Effector CD4-positive, alpha-beta T cell (primary cell): ENCODE measurements around the gene GABRR2.
"Not testable (repeated sequence)": the region's sequence is repeated elsewhere in the genome, so short reads cannot be mapped to it uniquely, and the experiment has no call there.

Experiments
- DNase-seq: peaks from one replicate; pipeline ENCODE4 v3.0.0-alpha.2; 2020

GABRR2 gene

DNA sequence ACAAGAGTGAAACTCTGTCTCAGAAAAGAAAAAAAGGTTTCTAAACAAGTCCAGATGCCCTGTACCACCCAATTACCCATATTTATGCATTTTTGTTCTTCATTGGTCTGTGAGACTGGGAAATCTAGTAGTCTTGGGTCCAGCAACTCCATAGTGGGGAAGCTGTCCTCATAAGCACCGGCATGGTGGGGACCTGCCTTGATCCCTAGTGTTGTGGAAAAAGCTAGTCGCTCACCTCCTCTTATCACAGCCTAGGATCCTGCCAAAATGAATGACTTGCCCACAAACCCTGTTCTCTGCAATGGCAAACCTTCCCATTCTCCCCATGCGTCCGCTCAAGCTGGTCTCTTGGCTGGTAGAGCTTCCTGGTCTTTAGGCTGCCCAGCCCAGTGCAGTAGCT, 59.7 kb downstream of the GABRR2 start:
- DNase-seq = no peak

DNA sequence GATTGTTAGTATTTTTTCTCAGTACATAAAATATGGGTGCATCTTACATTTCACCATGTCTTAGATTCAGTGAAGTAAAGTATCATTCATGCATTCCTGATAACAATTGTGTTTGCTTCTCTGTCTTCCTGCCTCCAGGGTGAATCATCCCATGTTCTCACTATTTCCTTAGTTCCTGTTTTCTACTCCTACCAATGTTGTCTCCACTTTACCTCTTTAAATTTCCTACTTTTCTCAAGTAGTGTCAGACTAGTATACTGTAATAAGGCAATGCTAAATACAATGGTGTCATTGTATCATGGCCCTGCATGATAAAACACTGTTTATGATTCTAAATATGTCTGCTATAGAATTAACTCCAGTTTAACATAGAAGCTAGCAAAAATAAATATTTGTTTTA, 60.5 kb downstream of the GABRR2 start:
- no peak for DNase-seq

DNA sequence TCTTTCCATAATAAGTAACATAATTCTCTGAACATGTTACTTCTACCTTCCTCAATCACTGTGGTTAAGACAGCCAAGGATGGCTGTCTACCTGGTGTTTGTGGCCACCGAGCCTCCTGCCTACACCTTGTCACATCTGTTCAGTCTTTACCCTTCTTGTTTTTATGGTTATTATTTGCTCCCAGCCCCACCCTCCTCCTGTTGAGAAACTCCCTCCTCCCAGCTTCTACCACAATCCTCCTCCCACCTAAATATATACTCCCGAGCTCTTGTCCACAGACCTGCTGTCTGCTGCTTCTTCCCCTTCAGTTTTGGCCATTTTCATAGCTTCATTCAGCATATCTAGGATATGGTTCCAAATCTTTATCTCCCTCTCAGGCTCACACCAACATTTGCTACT, 62.2 kb downstream of the GABRR2 start:
- no peak for DNase-seq

DNA sequence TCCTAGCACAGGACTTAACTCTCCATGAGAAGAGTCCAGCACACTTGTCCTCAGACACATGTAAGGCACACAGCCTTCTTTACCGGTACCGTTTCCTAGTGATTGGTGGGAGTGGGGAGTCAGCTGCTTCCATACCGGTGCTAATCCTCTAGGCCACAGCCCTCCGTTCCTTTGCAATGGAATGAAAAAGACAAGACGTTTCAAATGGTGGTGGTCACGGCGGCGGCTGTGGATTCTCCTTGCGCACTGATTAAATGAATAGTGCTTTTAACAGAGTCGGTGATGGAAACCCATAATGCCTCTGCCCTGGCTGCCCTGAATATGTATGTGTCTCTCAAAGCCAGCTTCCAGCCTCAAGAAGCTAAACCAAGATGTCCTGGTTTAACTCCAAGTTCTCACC, 63.1 kb downstream of the GABRR2 start:
- no peak for DNase-seq

DNA sequence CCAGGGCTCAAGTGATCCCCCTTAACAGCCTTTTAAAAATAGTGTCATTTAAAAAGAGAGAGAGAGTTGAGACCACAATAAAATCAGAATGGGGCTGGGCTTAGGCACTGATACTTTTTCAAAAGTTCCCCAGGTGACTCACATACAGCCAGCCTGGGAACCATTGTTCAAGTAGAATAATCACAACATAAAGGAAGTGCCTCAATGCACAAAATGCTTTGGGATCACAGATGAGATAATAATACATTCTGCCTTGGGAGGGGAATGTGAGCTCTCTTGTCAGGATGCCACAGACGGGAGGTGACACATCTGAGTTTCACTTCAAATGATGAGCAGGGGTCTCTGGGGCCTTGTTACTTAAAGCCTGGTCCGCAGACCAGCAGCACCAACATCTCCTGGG, 63.9 kb downstream of the GABRR2 start:
- DNase-seq = no peak

DNA sequence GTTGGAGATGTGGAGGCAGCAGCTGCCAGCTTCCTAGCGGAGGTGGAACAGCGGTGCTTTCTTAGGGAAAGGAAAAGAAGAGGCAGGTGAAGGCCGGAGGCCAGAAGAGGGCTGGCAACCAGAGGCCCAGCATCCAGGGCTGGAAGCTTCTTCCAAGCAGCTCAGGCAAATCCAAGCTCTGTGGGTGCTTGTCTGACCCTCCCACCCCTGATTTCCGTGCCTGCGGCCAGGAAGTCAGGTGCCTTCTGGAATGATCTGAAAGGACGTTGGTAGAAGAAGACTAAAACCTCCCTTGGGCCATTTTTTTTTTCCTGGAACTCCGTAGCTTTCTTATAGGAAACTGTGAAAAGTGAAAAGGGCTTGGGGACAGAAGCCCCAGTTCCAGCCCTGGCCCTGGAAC, 64.9 kb downstream of the GABRR2 start:
- DNase-seq = no peak

DNA sequence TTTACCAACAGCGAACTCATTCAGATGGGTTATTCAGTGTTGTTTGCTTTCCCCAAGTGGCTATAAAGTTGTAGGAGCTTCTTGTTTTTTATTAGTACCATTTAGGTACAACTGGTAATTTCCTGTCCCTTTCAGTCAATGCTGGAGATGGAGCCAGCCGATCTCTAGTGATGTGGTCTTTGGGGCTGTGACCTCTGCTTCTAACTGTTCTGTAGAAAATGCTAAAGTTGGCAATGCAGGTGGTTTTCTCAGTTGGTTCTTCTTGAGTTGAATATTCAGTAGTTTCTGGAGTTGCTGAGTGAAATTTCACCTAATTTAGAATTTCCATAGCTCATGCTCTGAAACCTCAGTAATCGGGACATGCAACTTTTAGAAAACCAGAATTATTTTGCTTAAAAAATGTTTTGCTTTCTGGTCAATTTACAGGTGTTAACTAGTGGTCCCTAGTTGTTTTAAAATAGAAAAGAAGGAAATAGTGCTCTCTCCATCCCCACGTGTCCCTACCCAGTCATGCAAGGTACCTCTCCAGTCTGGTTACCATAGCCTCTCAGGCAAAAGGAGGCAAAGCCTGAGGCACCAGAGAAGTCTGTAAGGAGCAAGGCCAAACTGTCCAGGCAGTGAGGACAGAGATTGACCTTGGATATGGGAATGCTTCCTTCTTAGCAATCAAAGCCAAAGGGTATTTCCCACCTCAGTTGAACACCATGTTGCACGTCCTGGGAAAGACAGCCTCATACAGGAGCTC, 70.7 kb downstream of the GABRR2 start:
- DNase-seq = no peak

DNA sequence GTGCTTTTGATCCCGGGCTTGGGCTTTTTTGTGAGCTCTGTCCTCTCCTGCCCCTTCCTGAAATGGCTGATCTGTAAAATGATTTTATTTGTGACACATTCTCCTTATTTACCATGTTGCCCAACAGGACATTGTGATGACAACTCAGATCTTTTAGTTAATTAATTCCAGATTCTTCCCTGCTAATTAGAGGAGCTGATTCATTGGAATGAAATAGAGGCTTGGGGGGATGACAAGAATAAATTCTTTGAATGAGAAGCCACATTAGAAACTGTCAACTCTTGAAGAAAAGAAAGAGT, 71.8 kb downstream of the GABRR2 start:
- DNase-seq = no peak

DNA sequence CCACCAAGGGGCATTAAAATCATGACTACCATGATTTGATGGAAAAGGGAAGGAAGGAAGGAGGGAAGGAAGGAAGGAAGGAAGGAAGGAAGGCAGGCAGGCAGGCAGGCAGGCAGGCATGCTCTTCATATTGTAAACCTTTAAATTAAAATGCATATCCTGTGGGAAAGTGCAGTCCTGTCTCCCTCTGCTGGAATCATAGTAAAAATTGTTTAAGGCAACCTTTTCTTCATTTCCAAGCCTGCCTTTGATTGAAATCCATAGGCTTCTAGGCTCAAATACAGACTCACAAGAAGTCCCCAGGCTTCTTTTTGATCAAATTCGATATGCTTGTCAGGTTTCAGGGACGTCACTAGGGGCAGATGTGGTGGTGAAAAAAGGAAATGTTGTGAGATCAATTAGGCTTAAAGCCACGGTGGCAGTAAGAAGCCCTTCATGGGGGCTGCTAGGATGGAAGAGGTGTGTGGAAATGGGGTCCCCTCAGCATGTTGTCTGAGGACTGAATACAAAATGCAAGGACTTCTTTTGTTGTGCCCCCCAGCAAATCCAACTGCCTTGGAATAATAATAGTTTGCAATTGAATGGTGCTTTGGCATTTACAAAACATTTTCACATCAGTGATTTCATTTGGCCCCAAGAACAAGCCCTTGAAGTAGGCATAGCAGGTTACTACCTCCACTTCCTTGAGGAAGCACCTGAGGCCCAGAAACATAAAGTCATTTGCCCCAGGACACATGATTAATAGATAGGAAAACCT, 72.3 kb downstream of the GABRR2 start:
- DNase-seq = no peak

DNA sequence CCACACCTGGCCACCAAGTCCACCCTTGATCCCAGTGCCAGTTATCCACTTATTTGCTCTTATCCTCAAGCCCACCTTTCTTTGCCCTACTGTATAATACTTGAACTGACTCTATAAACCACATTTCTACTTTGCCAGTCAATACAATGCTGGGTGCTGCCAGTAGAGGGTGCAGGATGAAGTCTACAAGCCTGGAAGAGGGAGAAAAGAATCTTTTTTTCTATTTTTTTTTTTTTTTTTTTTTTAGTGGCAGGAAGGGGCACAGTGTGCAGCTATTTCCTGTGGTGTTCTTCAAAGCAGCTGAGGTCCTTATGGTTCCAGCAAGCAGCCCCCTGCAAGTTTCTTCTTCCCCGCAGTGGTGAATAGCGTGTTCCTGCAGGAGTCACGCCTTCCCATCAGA, 75.8 kb downstream of the GABRR2 start:
- DNase-seq = no peak

DNA sequence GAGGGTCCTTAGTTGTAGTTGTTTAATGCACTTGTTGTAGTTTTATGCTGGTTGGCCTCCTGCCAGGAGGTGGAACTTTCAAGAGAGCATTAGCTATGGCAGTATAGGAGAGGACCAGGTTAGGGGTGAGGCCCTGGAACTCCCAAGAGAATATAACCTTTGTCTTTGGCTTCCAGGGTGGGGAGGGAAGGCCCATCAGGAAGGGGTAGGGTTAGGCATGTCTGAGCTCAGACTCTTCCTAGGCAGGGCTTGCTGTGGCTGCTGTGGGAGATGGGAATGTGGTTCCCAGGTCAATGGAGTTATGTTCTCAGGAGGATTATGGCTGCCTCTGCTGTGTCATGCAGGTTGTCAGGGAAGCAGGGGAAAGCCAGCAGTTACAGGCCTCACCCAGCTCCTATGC, 77.9 kb downstream of the GABRR2 start:
- DNase-seq = no peak

DNA sequence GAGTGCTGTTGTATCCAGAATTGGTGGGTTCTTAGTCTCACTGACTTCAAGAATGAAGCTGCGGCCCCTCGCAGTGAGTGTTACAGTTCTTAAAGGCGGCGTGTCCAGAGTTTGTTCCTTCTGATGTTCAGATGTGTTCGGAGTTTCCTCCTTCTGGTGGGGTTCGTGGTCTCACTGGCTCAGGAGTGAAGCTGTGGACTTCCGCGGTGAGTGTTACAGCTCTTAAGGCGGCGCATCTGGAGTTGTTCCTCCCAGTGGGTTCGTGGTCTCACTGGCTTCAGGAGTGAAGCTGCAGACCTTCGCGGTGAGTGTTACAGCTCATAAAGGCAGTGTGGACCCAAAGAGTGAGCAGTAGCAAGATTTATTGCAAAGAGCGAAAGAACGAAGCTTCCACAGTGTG, 81.5 kb downstream of the GABRR2 start:
- DNase-seq = not testable (repeated sequence)

DNA sequence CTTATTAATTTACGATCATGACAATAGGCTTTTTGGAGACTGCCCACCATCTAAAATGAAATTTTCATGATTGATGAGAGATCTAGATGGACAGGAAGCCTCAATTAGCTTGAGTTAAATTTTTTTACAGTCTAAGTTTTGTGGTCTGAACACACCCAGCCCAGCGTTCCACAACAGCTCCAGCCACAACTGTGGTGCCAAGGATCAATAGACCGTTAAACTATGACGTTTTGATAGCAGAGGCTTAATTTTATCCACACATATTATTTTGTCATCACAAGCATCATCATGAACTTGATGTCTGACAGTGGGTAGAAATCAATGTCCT, 92.4 kb downstream of the GABRR2 start:
- DNase-seq = no peak

DNA sequence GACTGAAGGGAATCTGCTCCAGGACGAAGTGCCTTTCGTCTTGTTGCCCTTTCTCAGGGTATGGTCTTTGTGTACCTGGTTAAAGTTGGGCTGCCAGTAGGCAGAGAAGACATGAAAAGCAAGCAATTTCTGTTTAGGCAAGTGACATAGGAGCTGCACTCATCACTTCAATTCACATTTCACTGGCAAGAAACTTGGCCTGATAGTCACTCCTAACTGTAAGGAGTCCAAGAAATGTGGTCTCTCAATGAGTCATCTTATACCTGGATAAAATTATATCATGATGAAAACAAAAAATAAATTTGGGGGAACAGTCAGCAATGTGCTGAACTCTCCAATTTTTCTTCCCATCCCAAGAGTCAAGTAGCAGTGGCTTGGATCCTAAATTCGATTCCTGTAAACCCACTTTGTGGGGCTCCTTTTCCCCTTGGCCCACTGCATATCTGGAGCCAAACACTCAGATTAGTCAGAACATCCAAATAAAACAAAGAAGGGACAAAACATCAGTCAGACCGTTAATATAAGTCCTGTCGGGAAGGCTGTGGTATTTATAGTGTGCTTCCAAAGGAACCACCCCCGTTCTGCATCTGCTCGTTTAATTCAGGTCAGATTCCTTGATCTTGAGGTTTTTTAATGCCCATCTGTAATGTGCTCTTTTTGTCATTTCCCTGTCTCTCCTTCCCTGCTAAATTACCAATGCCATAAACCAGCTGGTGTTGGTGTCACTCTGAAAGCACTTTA, 93.0 kb downstream of the GABRR2 start:
- DNase-seq = no peak

DNA sequence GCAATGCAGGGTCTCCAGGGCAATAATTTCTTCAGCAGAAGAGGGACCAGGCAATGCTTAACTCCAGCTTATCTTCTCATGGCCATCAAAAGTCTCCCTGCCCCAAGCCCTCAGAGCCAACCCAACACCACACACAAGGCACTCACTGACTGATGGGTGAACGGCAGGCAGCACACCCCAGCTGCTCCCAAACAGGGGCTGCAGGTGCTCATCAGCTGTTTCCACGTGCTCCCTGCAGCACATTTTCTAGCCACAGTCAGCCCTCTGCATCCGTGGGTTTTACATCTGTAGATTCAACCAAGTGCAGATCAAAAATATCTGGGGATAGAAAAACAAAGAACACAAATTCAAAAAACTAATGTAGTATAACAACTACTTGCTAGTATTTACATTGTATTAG, 94.0 kb downstream of the GABRR2 start:
- no peak for DNase-seq

DNA sequence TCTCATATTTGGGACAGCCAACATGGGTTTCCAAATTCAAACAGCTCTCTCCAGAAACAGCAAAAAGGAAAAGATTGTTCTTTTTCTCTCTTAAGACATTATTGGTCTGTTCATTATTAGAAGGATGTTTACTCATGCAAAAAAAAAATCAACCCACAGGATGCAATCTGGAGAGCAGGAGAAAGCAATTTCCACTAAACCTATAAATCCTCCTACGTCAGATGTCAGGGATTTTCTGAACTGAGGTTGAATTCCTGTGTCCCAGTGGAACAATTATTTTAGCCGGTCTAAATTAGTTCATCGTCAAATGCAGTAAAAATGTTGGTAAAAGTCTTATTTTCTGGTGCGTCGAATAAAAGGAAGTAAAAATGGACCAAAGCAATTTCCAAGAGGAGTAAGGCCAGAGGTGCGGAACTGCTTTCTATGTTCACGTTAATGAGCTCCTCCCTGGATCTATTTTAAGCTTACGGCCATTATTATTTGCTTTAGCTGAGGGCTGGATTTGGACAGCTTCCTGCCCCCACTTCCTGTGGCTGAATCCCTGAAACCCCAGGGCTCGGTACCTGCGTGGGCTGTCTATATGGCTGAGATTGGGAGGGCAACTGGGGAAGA, 97.7 kb downstream of the GABRR2 start, which contains the start of gene GABRR1:
Gene GABRR1, minus strand, starts transcription at position 60 of the 612 bp plus-strand sequence. Its CDS starts 36 bp downstream, at position 24.
- no peak for DNase-seq

DNA sequence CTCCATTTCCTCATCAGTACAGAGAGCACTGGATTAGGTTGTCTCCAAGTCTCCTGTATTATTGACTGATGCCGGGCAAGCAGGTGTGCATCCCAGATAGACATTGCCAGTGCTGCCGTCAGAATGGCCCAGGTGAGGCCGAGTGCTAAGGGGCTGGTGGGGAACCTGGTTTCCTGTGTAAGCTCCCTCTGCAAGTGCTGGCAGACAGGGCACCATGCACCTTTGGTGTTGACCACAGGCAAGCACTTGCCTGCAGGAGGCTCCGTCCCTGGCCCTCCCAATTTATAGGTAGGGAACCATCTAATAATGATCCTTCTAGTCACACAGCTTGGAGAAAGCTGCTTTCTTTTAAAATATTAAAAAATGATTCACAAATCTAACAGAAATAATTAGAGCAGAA, 98.7 kb downstream of the GABRR2 start:
- DNase-seq = no peak

DNA sequence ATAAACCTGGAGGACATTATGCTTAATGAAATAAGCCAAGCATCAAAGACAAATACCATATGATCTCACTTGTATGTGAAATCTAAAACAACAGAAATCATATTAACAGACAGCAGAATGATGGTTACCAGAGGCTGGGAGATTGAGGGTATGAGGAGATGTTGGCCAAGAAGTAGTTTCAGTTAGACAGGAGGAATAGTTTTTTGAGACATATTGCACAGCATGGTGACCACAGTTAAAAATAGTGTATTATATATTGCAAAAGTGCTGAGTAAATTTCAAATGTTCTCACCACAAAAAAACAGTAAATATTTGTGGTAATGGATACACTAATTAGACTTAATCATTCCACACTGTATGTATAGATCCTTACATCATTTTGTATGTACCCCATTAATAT, 99.7 kb downstream of the GABRR2 start:
- DNase-seq = no peak

DNA sequence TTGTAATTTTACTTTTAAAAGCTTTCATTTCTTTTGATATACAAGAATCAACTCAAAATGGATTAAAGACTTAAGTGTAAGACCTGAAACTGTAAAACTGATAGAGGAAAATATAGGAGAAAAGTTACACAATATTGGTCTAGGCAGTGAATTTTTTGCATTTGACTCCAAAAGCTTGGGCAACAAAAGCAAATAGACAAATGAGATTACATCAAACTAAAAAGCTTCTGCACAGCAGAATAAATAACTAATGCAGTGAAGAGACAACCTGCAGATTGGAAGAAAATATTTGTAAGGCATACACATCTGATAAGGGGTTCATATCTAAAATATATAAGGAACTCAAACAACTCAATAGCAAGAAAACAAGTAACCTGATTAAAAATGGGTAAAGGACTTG, 100.9 kb downstream of the GABRR2 start:
- no peak for DNase-seq

DNA sequence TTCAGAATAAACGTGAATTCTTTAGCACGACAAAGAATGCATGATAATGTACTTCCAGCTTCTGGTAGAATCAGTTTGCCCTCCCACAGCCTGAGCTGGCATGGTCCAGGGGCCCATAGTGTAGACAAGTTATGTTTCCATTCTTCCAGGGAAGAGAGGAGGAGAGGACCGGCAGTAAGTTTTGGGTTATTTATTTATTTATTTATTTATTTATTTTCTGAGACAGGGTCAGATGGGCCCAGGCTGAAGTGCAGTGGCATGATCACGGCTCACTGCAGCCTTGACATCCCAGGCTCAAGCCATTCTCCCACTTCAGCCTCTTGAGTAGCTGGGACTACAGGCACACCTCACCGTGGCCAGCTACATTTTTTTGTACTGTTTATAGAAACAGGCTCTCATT, 102.6 kb downstream of the GABRR2 start:
- no peak for DNase-seq

DNA sequence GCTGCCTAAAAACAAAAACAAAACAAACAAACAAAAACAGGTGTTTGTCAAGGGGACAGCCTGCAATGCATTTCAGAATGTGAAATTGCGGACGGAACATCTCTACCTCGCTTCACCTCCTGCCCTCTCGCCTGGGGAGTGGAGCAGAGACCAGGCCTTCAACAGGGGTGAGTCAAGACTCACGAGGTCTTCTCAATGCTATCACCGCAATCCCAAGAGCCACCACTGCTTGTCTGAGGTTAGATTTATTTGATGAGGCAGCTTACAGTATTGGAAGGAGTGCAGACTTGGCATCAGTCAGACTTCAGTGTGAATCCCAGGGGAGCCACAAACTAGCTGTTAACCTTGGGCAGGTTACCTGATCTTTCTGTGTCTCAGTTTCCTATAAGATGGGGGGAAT, 105.6 kb downstream of the GABRR2 start:
- DNase-seq = no peak

DNA sequence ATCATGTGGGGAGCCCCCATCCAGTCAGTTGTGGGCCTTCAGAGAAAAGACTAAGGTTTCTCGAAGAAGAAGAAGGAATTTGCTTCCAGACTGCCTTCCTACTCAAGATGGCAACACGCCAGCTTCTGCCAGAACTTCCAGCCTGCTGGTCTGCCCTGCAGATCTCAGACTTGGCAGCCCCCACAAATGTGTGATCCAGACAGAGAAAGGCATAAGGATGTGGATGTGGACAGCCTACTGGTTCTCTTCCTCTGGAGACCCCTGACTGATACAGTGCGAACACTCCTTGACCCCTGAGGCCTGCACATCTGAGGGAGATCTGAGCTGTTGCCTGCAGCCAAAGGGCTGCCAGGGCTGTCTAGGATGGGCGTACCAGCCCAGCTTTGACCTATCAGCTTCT, 106.5 kb downstream of the GABRR2 start:
- DNase-seq = no peak
